GM13976 (cell line): ENCODE data around the gene CABCOCO1.

Experiments used
- DNase-seq: peaks from one replicate; pipeline ENCODE4 v3.0.0; 2012; ENCODE audit warnings: low spot score
- CTCF ChIP-seq: IDR thresholded peaks from 2 replicates; pipeline ENCODE4 v1.5.1; 2012; ENCODE audit warnings: borderline replicate concordance, mild to moderate bottlenecking; ENCODE audit not compliant: insufficient read depth; ENCODE audit errors: extremely low read depth, missing control alignments, control extremely low read depth
- in situ Hi-C: fragments of 300-500 bp; cut with MboI; formaldehyde crosslinking; loops from one replicate; pipeline ENCODE4 v1.12.0; 2022; ENCODE audit warnings: low sequenced_read_pairs, mixed read lengths, inconsistent platforms; ENCODE audit not compliant: unreplicated experiment

CABCOCO1 gene

GRCh38 chr10:61763778-61764177 lies 101.0 kb downstream of the CABCOCO1 start:
- TF ChIP-seq CTCF: no peak
- in situ Hi-C loops: no loop called here
- no peak for DNase-seq

- DNase-seq: no peak
- TF ChIP-seq CTCF: no peak
- in situ Hi-C loops: no loop called here
Observed at GRCh38 chr10:61764486-61764885, 101.8 kb downstream of the CABCOCO1 start.

GRCh38 chr10:61765176-61766087 lies 102.7 kb downstream of the CABCOCO1 start:
- TF ChIP-seq CTCF: no peak
- DNase-seq: no peak
- in situ Hi-C loops: no loop called here

- TF ChIP-seq CTCF: no peak
- in situ Hi-C loops: no loop called here
- no peak for DNase-seq
Observed at GRCh38 chr10:61766927-61767326, 104.2 kb downstream of the CABCOCO1 start.

- TF ChIP-seq CTCF: no peak
- in situ Hi-C loops: no loop called here
Observed at GRCh38 chr10:61774031-61774430, 111.3 kb downstream of the CABCOCO1 start.

GRCh38 chr10:61775111-61775510 lies 112.4 kb downstream of the CABCOCO1 start:
- no peak for DNase-seq

More at GRCh38 chr10:61774031-61774430, 111.3 kb downstream of the CABCOCO1 start:
- no peak for DNase-seq

More at GRCh38 chr10:61775111-61775510, 112.4 kb downstream of the CABCOCO1 start:
- no peak for TF ChIP-seq CTCF
- in situ Hi-C loops: no loop called here
